Activated CD4-positive, alpha-beta T cell treated with anti-CD3 and anti-CD28 coated beads, Interleukin-2, Interleukin-4, amounts not matched to agents 100 ng/mL and 50 ng/mL, durations not matched to agents 16 hours and 8 hours (primary cell): Measurements from ENCODE around the gene GPC5.
"Not testable (repeated sequence)": the region's sequence is repeated elsewhere in the genome, so short reads cannot be mapped to it uniquely, and the experiment has no call there.

Experiments used
- DNase-seq: peaks from one replicate; pipeline ENCODE4 v3.0.0-alpha.2; 2020; ENCODE audit warnings: low spot score

The GPC5 gene

GRCh38 chr13:91398413-91399188, at the start of gene GPC5:
GPC5 (plus strand) TSS chr13:91398621.
- DNase-seq: peak; percentile 85

GRCh38 chr13:91348906-91349435, 49.5 kb upstream of the GPC5 start:
- DNase-seq: peak; percentile 92

- no peak for DNase-seq
Measured at GRCh38 chr13:91349992-91350911, 48.2 kb upstream of the GPC5 start.

- DNase-seq: no peak
Measured at GRCh38 chr13:91351123-91351522, 47.3 kb upstream of the GPC5 start.

GRCh38 chr13:91351980-91352379, 46.4 kb upstream of the GPC5 start:
- no peak for DNase-seq

GRCh38 chr13:91352891-91353290, 45.5 kb upstream of the GPC5 start:
- DNase-seq: not testable (repeated sequence)

- DNase-seq: no peak
Measured at GRCh38 chr13:91353494-91353893, 44.9 kb upstream of the GPC5 start.

GRCh38 chr13:91355099-91355825, 43.2 kb upstream of the GPC5 start:
- no peak for DNase-seq

GRCh38 chr13:91355826-91356710, 42.4 kb upstream of the GPC5 start:
- DNase-seq: no peak

- no peak for DNase-seq
Measured at GRCh38 chr13:91356919-91357612, 41.4 kb upstream of the GPC5 start.

- no peak for DNase-seq
Measured at GRCh38 chr13:91357613-91358386, 40.6 kb upstream of the GPC5 start.

- DNase-seq: no peak
Measured at GRCh38 chr13:91358387-91358782, 40.0 kb upstream of the GPC5 start.

- no peak for DNase-seq
Measured at GRCh38 chr13:91359111-91359510, 39.3 kb upstream of the GPC5 start.

GRCh38 chr13:91359631-91360030, 38.8 kb upstream of the GPC5 start:
- DNase-seq: no peak

- DNase-seq: no peak
Measured at GRCh38 chr13:91360246-91360751, 38.1 kb upstream of the GPC5 start.

- DNase-seq: no peak
Measured at GRCh38 chr13:91361755-91362271, 36.6 kb upstream of the GPC5 start.

- DNase-seq: no peak
Measured at GRCh38 chr13:91362908-91363307, 35.5 kb upstream of the GPC5 start.

GRCh38 chr13:91368101-91368500, 30.3 kb upstream of the GPC5 start:
- DNase-seq: no peak
